Activated T-cell treated with anti-CD3 and anti-CD28 coated beads for 4 hours (primary cell): Measurements from ENCODE around the gene FOXG1.

Experiments
- DNase-seq: peaks from one replicate; pipeline ENCODE4 v3.0.0-alpha.2; 2020

Gene FOXG1

GRCh38 chr14:28766469-28766955 is at the start of gene FOXG1:
Gene FOXG1 (plus strand): TSS chr14:28766787. CDS start chr14:28767280, 493 bp downstream.
- DNase-seq, result no peak

DNA sequence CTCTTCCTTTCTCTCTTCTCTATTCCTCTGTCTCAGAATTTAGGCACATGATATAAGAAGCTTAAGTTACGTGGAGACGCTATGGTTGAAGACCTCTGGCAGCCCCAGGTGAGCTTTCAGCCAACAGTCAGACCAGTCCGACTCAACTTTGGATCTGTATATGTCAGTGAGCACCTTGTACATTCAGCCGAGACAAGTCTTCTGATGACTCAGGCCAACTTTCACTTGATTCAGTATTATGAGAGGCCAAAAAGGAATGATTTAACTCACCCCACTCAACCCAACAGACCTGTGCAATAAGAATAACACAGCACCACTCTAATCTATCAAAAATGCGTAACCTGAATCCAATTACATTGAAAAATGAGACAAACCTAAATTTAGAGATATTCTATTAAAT is 47.5 kb upstream of the FOXG1 start:
- no peak for DNase-seq

DNA sequence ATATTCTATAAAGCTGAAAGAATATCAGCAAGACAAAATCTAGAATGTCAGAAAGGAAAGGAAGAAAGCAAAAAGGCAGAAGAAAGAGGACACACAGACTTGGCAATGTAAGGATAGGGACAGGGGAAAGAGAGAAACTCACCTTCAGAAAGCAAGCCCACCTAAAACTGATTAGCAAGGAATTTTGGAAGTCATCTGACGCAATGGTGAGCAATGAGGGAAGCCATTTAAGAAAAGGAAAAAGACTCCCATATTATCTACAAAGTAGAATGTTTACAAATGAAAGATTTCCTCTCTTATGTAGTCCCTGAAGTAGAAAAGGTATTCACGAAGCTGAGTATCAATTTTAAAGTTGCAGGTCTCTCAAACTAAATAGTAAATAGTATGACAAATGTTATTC is 35.2 kb upstream of the FOXG1 start:
- DNase-seq, result no peak

GRCh38 chr14:28742171-28742846 is 24.3 kb upstream of the FOXG1 start:
- DNase-seq, result no peak

DNA sequence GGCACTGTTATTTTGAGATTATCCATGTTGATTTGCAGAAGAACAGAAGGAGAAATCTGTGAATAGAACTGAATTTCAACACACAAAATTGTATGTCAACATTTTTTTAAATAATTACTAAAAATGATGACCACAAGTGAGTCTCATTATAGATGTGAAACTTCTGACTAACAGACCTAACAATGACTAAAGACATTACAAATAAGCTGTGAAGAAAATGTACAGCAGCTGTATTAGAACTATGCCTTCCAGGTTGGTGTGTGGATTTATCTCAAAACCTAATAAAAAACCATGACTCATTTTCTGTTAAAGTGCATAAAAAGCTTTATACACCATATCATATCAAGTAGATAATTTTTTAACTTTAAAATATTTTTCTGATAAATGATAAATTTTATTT is 22.5 kb upstream of the FOXG1 start:
- DNase-seq, result no peak

- DNase-seq, result no peak
Observed at GRCh38 chr14:28745176-28745575, 21.4 kb upstream of the FOXG1 start.

DNA sequence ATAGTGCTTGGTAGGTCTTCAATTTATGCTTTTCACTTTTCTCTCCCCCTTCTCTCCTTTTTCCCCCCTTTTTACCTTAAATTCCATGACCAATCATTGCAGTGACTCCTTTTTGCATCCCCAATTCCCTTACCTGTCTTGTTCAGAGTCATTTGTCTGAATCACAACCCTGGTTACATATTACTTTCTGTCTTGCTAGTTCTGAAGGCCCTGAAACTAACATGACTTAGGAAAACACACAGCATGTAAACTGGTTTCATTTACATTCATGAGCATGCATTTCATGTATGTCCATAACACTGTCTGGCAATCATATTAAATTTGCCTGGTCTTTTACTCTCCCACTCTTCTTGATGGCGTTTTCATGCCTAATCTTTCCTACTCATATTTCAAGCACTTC is 20.3 kb upstream of the FOXG1 start:
- no peak for DNase-seq

DNA sequence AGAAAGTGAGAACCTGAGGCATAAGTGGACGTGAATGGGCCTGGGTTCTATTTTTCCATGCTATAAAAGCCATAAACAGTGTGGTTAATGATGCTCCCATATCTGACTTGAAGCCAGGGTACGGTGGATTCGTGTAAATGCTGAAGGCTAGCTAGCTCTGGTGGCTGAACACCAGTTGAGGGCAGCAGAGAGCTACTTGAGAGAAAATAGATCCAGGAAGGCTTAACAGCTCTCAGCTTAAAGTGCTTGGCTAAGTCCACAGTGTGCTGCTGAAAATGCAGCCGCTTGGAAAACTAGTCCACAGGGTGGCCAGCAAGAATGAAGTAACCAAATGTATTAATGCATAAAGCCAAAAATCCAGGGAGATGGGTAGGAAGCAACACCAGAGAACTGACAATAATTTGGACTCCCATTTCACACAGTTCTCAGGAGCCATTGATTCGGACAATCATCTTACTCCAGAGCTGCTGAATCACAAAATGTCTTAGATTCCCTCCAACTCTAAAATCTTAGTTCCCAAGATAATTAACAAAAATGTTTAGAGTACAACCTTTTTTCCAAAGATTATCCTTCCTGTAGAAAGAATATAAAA is 15.0 kb upstream of the FOXG1 start:
- DNase-seq, result no peak

DNA sequence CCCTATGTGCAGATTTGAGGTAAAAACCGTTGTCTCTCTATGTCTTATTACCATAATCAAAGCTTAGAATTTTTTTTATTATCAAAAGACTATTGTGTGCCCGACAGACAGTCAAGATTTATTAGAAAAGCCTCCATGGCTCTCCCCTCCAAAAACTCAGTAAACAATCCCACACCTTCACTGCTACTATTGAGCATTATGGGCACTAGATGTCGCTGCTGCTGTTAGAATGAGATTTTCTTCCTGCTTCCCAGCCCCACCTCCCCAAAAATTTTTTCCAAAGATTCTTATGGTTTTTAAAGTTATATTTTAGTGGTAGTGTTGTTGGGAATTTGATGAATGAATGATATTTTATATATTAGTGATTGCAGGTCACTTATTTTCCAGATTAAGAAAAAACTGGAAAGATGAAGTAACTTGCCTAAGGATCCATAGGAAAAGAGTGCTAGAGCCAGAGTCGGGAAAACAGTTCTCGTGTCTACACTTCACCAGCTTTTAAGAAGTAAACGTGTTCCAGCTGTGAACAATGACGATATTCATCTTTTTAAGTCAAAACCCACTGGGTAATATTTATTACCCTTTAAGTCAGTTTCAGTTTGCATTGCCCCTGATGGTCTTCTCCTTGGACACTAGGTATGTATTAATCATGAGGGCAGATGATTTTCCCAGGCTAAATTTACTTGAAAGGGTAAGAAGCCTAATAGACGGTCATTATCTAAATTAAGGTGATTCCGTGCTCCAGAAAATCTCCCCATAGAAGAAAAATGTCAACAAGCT is 12.2 kb upstream of the FOXG1 start:
- no peak for DNase-seq

GRCh38 chr14:28755198-28755815 is 11.3 kb upstream of the FOXG1 start:
- DNase-seq, result no peak

GRCh38 chr14:28755884-28756268 is 10.7 kb upstream of the FOXG1 start:
- no peak for DNase-seq

- no peak for DNase-seq
Observed at GRCh38 chr14:28756269-28756883, 10.2 kb upstream of the FOXG1 start.

GRCh38 chr14:28756884-28757570 is 9.6 kb upstream of the FOXG1 start:
- no peak for DNase-seq

GRCh38 chr14:28757786-28758185 is 8.8 kb upstream of the FOXG1 start:
- DNase-seq, result no peak

GRCh38 chr14:28758253-28758884 is 8.2 kb upstream of the FOXG1 start:
- DNase-seq, result no peak

GRCh38 chr14:28758885-28759652 is 7.5 kb upstream of the FOXG1 start:
- DNase-seq, result no peak

- DNase-seq, result no peak
Observed at GRCh38 chr14:28759653-28760313, 6.8 kb upstream of the FOXG1 start.

GRCh38 chr14:28760431-28760996 is 6.1 kb upstream of the FOXG1 start:
- DNase-seq, result no peak

DNA sequence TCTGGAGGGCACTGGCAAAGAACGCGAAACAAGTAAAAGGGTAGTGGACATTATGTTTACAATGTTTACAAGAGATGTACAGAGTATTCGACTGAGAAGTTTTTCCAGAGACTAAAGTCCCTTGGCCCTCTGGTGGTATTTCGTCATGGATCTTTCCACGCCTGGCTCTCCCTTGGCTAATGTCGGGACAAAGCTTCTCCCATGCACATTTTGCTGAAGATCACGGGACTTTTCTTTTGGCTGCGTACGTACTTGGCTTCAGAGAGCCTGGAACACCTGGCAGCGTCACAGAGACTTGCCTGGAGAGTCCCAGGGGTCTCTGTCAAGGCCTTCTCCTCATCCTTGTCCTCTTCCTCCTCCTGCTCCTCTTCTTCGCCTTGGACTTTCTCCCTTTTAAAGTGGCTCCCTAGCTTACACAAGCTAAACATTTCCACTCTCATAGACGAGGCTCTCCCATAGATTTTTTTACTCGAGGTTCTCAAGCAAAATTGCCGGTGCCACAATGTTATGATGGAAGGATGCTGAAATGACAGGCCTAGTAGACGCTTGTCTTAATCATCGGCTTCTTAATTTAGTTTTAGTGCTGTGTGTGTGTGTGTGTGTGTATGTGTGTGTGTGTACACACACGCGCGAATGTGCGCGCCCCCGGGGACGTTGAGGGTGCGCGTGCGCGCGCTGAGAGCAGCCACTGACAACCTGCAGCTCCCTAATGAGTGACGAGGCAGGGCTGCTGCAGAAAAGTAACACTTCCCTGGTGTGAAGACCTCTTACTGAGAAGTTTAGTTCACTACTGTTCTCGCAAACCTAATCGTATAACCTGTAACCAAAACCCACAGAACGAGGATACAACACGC is 4.9 kb upstream of the FOXG1 start:
- no peak for DNase-seq
